Chondrocyte (in vitro differentiated cells): Measurements from ENCODE around the gene ADIPOR2. TPM values are rescaled to one million over a fixed set of nuclear protein-coding genes. Genes with fewer than 3 reads are reported as not detected.

Experiments
- DNase-seq: peaks from one replicate; pipeline ENCODE4 v3.0.0; 2021; ENCODE audit warnings: mixed read lengths, low spot score
- H3K27ac Mint-ChIP-seq: one replicate; pipeline ENCODE4 v1.8.0; 2021; ENCODE audit warnings: mild to moderate bottlenecking, moderate library complexity, mixed read lengths; ENCODE audit not compliant: unreplicated experiment
- H3K27me3 Mint-ChIP-seq: 2 replicates; pipeline ENCODE4 v1.8.0; 2021; ENCODE audit warnings: low read depth, mixed read lengths
- H3K36me3 Mint-ChIP-seq: 2 replicates; pipeline ENCODE4 v1.8.0; 2021; ENCODE audit warnings: low read depth, mixed read lengths
- H3K4me1 Mint-ChIP-seq: 2 replicates; pipeline ENCODE4 v1.8.0; 2021; ENCODE audit warnings: low read depth, mild to moderate bottlenecking, mixed read lengths
- H3K4me3 Mint-ChIP-seq: one replicate; pipeline ENCODE4 v1.8.0; 2021; ENCODE audit warnings: mild to moderate bottlenecking, moderate library complexity, mixed read lengths; ENCODE audit not compliant: unreplicated experiment
- H3K9me3 Mint-ChIP-seq: 2 replicates; pipeline ENCODE4 v1.8.0; 2021; ENCODE audit warnings: low read depth, mixed read lengths
- long read RNA-seq: library from polyadenylated mRNA; stranded (forward); transcript quantifications from one replicate; pipeline ENCODE4 v2.0.0, GENCODE V29; 2021
- total RNA-seq: library from RNA; stranded (reverse); gene quantifications from 3 replicates; pipeline ENCODE4 v1.2.1, GENCODE V29; 2021
- TF ChIP-seq, protein P1 (sequence below): fragments of 200-600 bp; sonication (generic); IDR thresholded peaks from 2 replicates; pipeline ENCODE4 v1.5.0; 2021; ENCODE audit warnings: antibody characterized with exemption, mild to moderate bottlenecking, moderate library complexity

Gene ADIPOR2, protein sequence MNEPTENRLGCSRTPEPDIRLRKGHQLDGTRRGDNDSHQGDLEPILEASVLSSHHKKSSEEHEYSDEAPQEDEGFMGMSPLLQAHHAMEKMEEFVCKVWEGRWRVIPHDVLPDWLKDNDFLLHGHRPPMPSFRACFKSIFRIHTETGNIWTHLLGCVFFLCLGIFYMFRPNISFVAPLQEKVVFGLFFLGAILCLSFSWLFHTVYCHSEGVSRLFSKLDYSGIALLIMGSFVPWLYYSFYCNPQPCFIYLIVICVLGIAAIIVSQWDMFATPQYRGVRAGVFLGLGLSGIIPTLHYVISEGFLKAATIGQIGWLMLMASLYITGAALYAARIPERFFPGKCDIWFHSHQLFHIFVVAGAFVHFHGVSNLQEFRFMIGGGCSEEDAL
- 35.6 to 41.4 TPM (median 37.2 TPM) in 3 replicates for total RNA-seq
- long read RNA-seq, full-length matches to known transcripts: 4 of 10 reads
- long read RNA-seq, partial matches to known transcripts: 1 of 10 reads
- long read RNA-seq, other reads (novel, unspliced or antisense): 5 of 10 reads

DNA sequence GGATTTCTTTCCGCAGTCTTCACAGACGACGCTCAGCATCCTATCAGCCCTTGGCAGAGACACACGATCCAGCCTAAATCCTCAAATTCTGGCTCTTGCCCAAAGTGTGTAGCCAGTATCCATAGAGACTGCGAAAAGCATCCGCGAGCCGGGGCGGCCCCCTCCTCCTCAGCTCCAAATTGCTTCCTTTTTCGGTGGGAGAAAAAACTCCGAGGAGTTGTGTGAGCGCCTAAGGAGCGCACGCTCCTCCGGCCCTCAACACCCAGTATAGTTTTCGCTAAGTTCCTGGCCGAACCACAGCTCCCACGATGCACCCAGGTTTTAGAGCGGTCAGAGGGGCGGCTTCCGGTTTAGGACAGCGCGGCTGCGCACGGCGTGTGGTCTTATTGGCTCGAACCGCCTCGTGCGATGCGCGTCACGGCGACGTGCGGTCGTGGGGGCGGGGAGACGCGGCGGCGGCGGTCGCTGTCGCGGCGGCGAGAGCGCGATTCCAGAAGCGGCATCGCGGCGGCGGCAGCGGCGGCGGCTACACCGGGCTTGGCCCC is at the start of gene ADIPOR2:
Gene ADIPOR2, plus strand, starts transcription at position 493 of the 545 bp plus-strand sequence. CDS start 63,274 bp downstream, outside the sequence.
- Mint-ChIP-seq H3K27me3 (no peaks in the 10 kb centered on the region), H3K4me1 (peaks cover 32% of the 10 kb centered on the region), H3K36me3 (no peaks in the 10 kb centered on the region), H3K9me3 (no peaks in the 10 kb centered on the region), H3K4me3 (peak within 1 kb of the TSS; percentile 95), H3K27ac (peak within 1 kb of the TSS; percentile 99)
- DNase-seq: peak; percentile 97
- TF ChIP-seq, protein P1, sequence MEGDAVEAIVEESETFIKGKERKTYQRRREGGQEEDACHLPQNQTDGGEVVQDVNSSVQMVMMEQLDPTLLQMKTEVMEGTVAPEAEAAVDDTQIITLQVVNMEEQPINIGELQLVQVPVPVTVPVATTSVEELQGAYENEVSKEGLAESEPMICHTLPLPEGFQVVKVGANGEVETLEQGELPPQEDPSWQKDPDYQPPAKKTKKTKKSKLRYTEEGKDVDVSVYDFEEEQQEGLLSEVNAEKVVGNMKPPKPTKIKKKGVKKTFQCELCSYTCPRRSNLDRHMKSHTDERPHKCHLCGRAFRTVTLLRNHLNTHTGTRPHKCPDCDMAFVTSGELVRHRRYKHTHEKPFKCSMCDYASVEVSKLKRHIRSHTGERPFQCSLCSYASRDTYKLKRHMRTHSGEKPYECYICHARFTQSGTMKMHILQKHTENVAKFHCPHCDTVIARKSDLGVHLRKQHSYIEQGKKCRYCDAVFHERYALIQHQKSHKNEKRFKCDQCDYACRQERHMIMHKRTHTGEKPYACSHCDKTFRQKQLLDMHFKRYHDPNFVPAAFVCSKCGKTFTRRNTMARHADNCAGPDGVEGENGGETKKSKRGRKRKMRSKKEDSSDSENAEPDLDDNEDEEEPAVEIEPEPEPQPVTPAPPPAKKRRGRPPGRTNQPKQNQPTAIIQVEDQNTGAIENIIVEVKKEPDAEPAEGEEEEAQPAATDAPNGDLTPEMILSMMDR: no peak

DNA sequence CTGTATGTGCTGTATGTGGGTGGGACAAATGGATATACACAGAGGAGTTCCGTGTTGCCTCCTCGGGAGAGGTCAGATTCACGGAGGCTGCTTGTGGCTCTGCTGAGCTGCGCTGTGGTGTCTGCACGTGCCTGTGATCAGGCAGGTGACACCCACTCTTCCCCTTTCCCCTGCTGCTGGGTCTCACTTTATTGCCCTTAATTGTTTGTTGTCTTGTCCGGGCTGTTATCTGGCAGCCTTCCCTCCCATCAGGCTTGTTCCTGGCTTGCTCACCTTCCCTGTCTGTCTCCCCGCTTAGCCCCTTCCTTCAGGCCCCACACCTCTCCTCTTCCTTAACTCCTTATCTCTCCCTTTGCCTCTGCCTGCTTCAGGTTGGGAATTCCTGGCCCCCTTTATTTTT is 48.4 kb upstream of the ADIPOR2 start:
- TF ChIP-seq, protein P1: no peak
- H3K9me3 Mint-ChIP-seq: no peaks in the 10 kb centered on the region
- no peak overlapping the region for H3K27ac Mint-ChIP-seq
- peaks cover 17% of the 10 kb centered on the region for H3K36me3 Mint-ChIP-seq
- no peak overlapping the region for H3K4me3 Mint-ChIP-seq
- no peak for DNase-seq
- no peaks in the 10 kb centered on the region for H3K27me3 Mint-ChIP-seq
- H3K4me1 Mint-ChIP-seq: peaks cover 6% of the 10 kb centered on the region

DNA sequence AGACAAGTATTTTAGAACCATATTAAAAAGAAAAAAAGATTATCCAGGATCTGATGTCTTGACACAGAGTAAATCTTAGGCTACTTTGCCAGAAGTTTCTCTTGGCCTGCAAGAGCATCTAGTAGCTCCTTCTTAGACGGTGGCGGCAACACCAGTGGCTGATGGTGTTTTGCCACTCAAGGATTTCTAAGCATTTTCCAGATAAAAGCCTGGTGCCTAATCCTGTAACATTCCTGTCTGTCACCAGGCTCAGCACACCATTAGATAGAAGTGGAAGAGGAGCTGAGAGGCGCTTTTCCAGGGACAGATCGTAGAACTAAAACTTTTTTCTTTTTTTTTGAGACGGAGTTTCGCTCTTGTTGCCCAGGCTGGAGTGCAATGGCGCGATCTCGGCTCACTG is 47.8 kb upstream of the ADIPOR2 start:
- no peak overlapping the region for H3K4me3 Mint-ChIP-seq
- DNase-seq: no peak
- peaks cover 6% of the 10 kb centered on the region for H3K4me1 Mint-ChIP-seq
- H3K27me3 Mint-ChIP-seq: no peaks in the 10 kb centered on the region
- peaks cover 18% of the 10 kb centered on the region for H3K36me3 Mint-ChIP-seq
- no peak overlapping the region for H3K27ac Mint-ChIP-seq
- H3K9me3 Mint-ChIP-seq: no peaks in the 10 kb centered on the region
- TF ChIP-seq, protein P1: no peak

DNA sequence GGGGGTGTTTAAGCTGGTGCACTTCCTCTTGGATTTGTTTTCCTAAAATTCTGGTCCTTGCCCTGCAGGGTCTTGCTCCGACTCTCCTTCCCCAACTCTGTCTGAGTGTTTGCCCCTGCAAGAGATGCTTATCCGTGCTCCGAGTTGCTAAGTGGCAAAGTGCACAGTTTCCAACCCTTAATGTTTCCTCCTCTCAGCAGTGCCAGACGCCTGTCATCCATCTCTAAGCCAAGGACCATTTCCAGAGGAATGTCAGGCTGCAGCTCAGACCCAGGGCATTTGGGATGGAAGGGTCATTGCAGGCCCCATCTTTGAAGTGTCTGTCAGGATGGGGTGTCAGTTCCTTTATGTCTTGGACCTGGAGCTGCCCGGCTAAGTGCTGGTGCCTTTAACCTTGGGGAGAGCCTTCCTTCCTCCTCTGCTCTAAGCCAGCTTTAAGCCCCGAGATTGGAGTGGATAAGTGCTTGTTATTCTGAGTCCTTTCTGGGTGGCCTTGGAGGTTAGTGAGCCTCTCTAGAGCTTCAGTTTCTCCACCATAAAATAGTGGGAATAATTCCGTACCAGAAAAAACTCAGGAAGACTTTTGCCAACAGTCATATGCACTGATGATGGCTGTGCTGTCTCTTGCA is 46.9 kb upstream of the ADIPOR2 start:
- peaks cover 15% of the 10 kb centered on the region for H3K4me1 Mint-ChIP-seq
- TF ChIP-seq, protein P1: no peak
- H3K36me3 Mint-ChIP-seq: peaks cover 18% of the 10 kb centered on the region
- no peak for DNase-seq
- H3K27ac Mint-ChIP-seq: no peak overlapping the region
- H3K27me3 Mint-ChIP-seq: no peaks in the 10 kb centered on the region
- H3K9me3 Mint-ChIP-seq: no peaks in the 10 kb centered on the region
- H3K4me3 Mint-ChIP-seq: no peak overlapping the region
